GM23248 (cell line): ENCODE data around the gene CELA2A. TPM values are rescaled to one million over a fixed set of nuclear protein-coding genes. Genes with fewer than 3 reads are reported as not detected.

ENCODE experiments used
- DNase-seq: peaks from one replicate; pipeline ENCODE4 v3.0.0-alpha.2; 2015
- H2AFZ ChIP-seq: fragments of 200-600 bp; sonication (generic); 2 replicates; pipeline ENCODE4 v1.6.1; 2016; ENCODE audit warnings: antibody characterized with exemption
- H3F3A ChIP-seq: fragments of 200-600 bp; sonication (generic); 2 replicates; pipeline ENCODE4 v1.6.1; 2016; ENCODE audit warnings: mild to moderate bottlenecking, antibody characterized with exemption, mixed run types; ENCODE audit not compliant: insufficient read depth
- H3K27ac ChIP-seq: fragments of 200-600 bp; sonication (generic); 2 replicates; pipeline ENCODE4 v1.5.1; 2016; ENCODE audit warnings: mild to moderate bottlenecking
- H3K27me3 ChIP-seq: fragments of 200-600 bp; sonication (generic); replicated peaks from 2 replicates; pipeline ENCODE4 v1.6.1; 2016; ENCODE audit warnings: mild to moderate bottlenecking; ENCODE audit not compliant: insufficient read depth
- H3K36me3 ChIP-seq: fragments of 200-600 bp; sonication (generic); 2 replicates; pipeline ENCODE4 v1.6.1; 2016; ENCODE audit warnings: low read depth, mild to moderate bottlenecking
- H3K4me1 ChIP-seq: fragments of 200-600 bp; sonication (generic); 2 replicates; pipeline ENCODE4 v1.6.1; 2016; ENCODE audit warnings: mild to moderate bottlenecking; ENCODE audit not compliant: insufficient read depth
- H3K4me2 ChIP-seq: fragments of 200-600 bp; sonication (generic); one replicate; pipeline ENCODE4 v1.6.1; 2016; ENCODE audit warnings: mild to moderate bottlenecking; ENCODE audit not compliant: unreplicated experiment
- H3K4me3 ChIP-seq: fragments of 200-600 bp; sonication (generic); 2 replicates; pipeline ENCODE4 v1.5.1; 2016; ENCODE audit warnings: mild to moderate bottlenecking
- H3K79me2 ChIP-seq: fragments of 200-600 bp; sonication (generic); 2 replicates; pipeline ENCODE4 v1.6.1; 2016; ENCODE audit warnings: mild to moderate bottlenecking; ENCODE audit not compliant: insufficient read depth
- H3K9ac ChIP-seq: fragments of 200-600 bp; sonication (generic); 2 replicates; pipeline ENCODE4 v1.6.1; 2016; ENCODE audit warnings: mild to moderate bottlenecking
- H3K9me2 ChIP-seq: fragments of 200-600 bp; sonication (generic); 2 replicates; pipeline ENCODE4 v1.6.1; 2016; ENCODE audit warnings: mixed run types, mild to moderate bottlenecking, moderate library complexity; ENCODE audit not compliant: insufficient read depth
- H3K9me3 ChIP-seq: fragments of 200-600 bp; sonication (generic); one replicate; pipeline ENCODE4 v1.6.1; 2017; ENCODE audit warnings: low read depth
- H4K20me1 ChIP-seq: fragments of 200-600 bp; sonication (generic); 2 replicates; pipeline ENCODE4 v1.6.0; 2016; ENCODE audit not compliant: insufficient read depth
- EZH2 ChIP-seq: fragments of 200-600 bp; sonication (generic); IDR thresholded peaks from 2 replicates; pipeline ENCODE4 v1.6.1; 2018; ENCODE audit warnings: antibody characterized with exemption, mild to moderate bottlenecking; ENCODE audit not compliant: insufficient read depth, poor library complexity, severe bottlenecking
- EZH2phosphoT487 ChIP-seq: fragments of 200-600 bp; sonication (generic); IDR thresholded peaks from 2 replicates; pipeline ENCODE4 v1.6.1; 2018; ENCODE audit warnings: antibody characterized with exemption, moderate library complexity, mild to moderate bottlenecking, low read depth; ENCODE audit not compliant: insufficient read depth
- WGBS, 2 experiments: methylation state at CpG; one replicate each; pipeline ENCODE4 v1.1.6; 2015 to 2017; ENCODE audit warnings: low lambda C conversion rate in 2 of 2, low coverage in 1 of 2; ENCODE audit errors: missing lambda C conversion rate in 2 of 2; 5-methylcytosine and 5-hydroxymethylcytosine counted together
- in situ Hi-C: fragments of 300-500 bp; cut with MboI; formaldehyde crosslinking; loops from 2 replicates; pipeline ENCODE4 v1.15.0; 2020
- polyA plus RNA-seq: library from polyadenylated mRNA; unstranded; fragments of >200 nt; fragmentation: Nextera tagmentation; extraction: Ambion mirVana; gene quantifications from 2 replicates; pipeline ENCODE4 v1.2.1, GENCODE V29; 2016
- total RNA-seq: library from RNA; depleted of rRNA; stranded (reverse); fragments of >200 nt; shearing (Covaris generic); gene quantifications from 2 replicates; pipeline ENCODE4 v1.2.3, GENCODE V29; 2014

The CELA2A gene
- total and polyA plus RNA-seq, 2 experiments from 2014 or later: not detected

GRCh38 chr1:15418806-15419515 lies 37.6 kb upstream of the CELA2A start:
- Histone ChIP-seq H2AFZ (no peak overlapping the region), H3K9me3 (no peaks in the 10 kb centered on the region), H3K9me2 (no peaks in the 10 kb centered on the region), H3K27me3 (no peaks in the 10 kb centered on the region), H3K9ac (no peak overlapping the region), H4K20me1 (no peaks in the 10 kb centered on the region), H3K27ac (no peak overlapping the region), H3K4me3 (no peak overlapping the region), H3K4me1 (peaks cover 27% of the 10 kb centered on the region), H3F3A (peaks cover 11% of the 10 kb centered on the region), H3K4me2 (no peak overlapping the region), H3K36me3 (no peaks in the 10 kb centered on the region), H3K79me2 (peaks cover 83% of the 10 kb centered on the region)
- no peak for DNase-seq
- no peak for TF ChIP-seq EZH2
- TF ChIP-seq EZH2phosphoT487: no peak
- in situ Hi-C loops: no loop called here
- 84 to 92% methylated on average over 18 of the region's 18 CpGs for WGBS, 2 experiments

GRCh38 chr1:15420853-15421465 lies 35.6 kb upstream of the CELA2A start:
- no peak overlapping the region for H2AFZ ChIP-seq
- no peaks in the 10 kb centered on the region for H3K9me3 ChIP-seq
- no peak for DNase-seq
- no peaks in the 10 kb centered on the region for H3F3A ChIP-seq
- TF ChIP-seq EZH2phosphoT487: no peak
- no peak for TF ChIP-seq EZH2
- H3K36me3 ChIP-seq: no peaks in the 10 kb centered on the region
- no peaks in the 10 kb centered on the region for H3K9me2 ChIP-seq
- H3K27me3 ChIP-seq: no peaks in the 10 kb centered on the region
- H3K79me2 ChIP-seq: peaks cover 75% of the 10 kb centered on the region
- peaks cover 19% of the 10 kb centered on the region for H3K4me1 ChIP-seq
- no peak overlapping the region for H3K4me2 ChIP-seq
- H3K4me3 ChIP-seq: no peak overlapping the region
- no peaks in the 10 kb centered on the region for H4K20me1 ChIP-seq
- no peak overlapping the region for H3K9ac ChIP-seq
- WGBS, 2 experiments: 97 to 98% methylated on average over 8 of the region's 8 CpGs
- H3K27ac ChIP-seq: no peak overlapping the region
- in situ Hi-C loops: no loop called here

GRCh38 chr1:15422871-15423270 lies 33.7 kb upstream of the CELA2A start:
- no peak overlapping the region for H3K9ac ChIP-seq
- no peak overlapping the region for H3K4me2 ChIP-seq
- no peaks in the 10 kb centered on the region for H3K36me3 ChIP-seq
- no peaks in the 10 kb centered on the region for H4K20me1 ChIP-seq
- H3K27ac ChIP-seq: no peak overlapping the region
- TF ChIP-seq EZH2phosphoT487 (no peak), EZH2 (no peak)
- H3K4me1 ChIP-seq: peaks cover under 1% of the 10 kb centered on the region; the same call in 1 of the 2 replicates
- no peaks in the 10 kb centered on the region for H3K9me3 ChIP-seq
- no peaks in the 10 kb centered on the region for H3F3A ChIP-seq
- no peak overlapping the region for H3K4me3 ChIP-seq
- no peak overlapping the region for H2AFZ ChIP-seq
- WGBS, 2 experiments: 97 to 99% methylated on average over 7 to 8 of the region's 8 CpGs
- DNase-seq: no peak
- in situ Hi-C loops: no loop called here
- no peaks in the 10 kb centered on the region for H3K9me2 ChIP-seq
- no peaks in the 10 kb centered on the region for H3K27me3 ChIP-seq
- peaks cover 64% of the 10 kb centered on the region for H3K79me2 ChIP-seq

- TF ChIP-seq EZH2 (no peak), EZH2phosphoT487 (no peak)
- Histone ChIP-seq H3K4me1 (no peaks in the 10 kb centered on the region), H3K9me2 (no peaks in the 10 kb centered on the region), H3K36me3 (no peaks in the 10 kb centered on the region), H3K27ac (no peak overlapping the region), H3K4me2 (no peak overlapping the region), H3K27me3 (no peaks in the 10 kb centered on the region), H3F3A (no peaks in the 10 kb centered on the region), H3K4me3 (no peak overlapping the region), H3K9ac (no peak overlapping the region), H2AFZ (no peak overlapping the region), H4K20me1 (no peaks in the 10 kb centered on the region), H3K9me3 (no peaks in the 10 kb centered on the region), H3K79me2 (peaks cover 60% of the 10 kb centered on the region)
- DNase-seq: no peak
- 90 to 92% methylated on average over 11 of the region's 11 CpGs for WGBS, 2 experiments
- in situ Hi-C loops: no loop called here
Observed at GRCh38 chr1:15423355-15424077, 33.0 kb upstream of the CELA2A start.
